Measurements from ENCODE around the gene CAB39L. TPM values are rescaled to one million over a fixed set of nuclear protein-coding genes. Genes with fewer than 3 reads are reported as not detected.

Gene CAB39L
- total and polyA plus RNA-seq, 4 donors = 1.8 to 5.1 (median 2.1) TPM

GRCh38 chr13:49450105-49450819 lies 6.4 kb upstream of the CAB39L start:
- H3K27me3 ChIP-seq (ENCODE audit: control insufficient read depth in 4 of 4, insufficient read depth in 4 of 4, low read length in 3 of 4) = no peaks in the 10 kb centered on the region
- DNase-seq (ENCODE audit: low spot score) = no peak
- no peak overlapping the region for H3K27ac ChIP-seq (ENCODE audit: low read depth in 1 of 2, low read length in 2 of 2)
- no peaks in the 10 kb centered on the region for H3K36me3 ChIP-seq (ENCODE audit: control insufficient read depth in 4 of 4, insufficient read depth in 3 of 4, low read depth in 1 of 4, low read length in 3 of 4)
- 90% methylated on average over 3 of the region's 3 CpGs for WGBS
- H3K9ac ChIP-seq (ENCODE audit: low read depth in 1 of 2, low read length in 2 of 2) = no peak overlapping the region
- peaks cover 0 to 19% (median 2%) of the 10 kb centered on the region in 4 donors for H3K4me1 ChIP-seq (ENCODE audit: control insufficient read depth in 4 of 4, insufficient read depth in 4 of 4, low read length in 3 of 4)
- no peak overlapping the region for H3K4me3 ChIP-seq (ENCODE audit: low read depth in 1 of 3, low read length in 3 of 3)
- TF ChIP-seq EGR1 (IDR thresholded peaks at IDR 0.05; ENCODE audit: low read depth in 2 of 2) (no peak), YY1 (IDR thresholded peaks at IDR 0.05) (no peak), JUND (IDR thresholded peaks at IDR 0.05) (no peak), ATF3 (IDR thresholded peaks at IDR 0.05) (no peak)
- H3K9me3 ChIP-seq (ENCODE audit: control insufficient read depth in 4 of 4, low read length in 3 of 4) = no peaks in the 10 kb centered on the region

GRCh38 chr13:49448753-49449152 lies 4.9 kb upstream of the CAB39L start:
- Histone ChIP-seq H3K4me1 (ENCODE audit: control insufficient read depth in 4 of 4, insufficient read depth in 4 of 4, low read length in 3 of 4) (peaks cover 0 to 27% (median 4%) of the 10 kb centered on the region in 4 donors), H3K27ac (ENCODE audit: low read depth in 1 of 2, low read length in 2 of 2) (no peak overlapping the region), H3K9ac (ENCODE audit: low read depth in 1 of 2, low read length in 2 of 2) (no peak overlapping the region), H3K36me3 (ENCODE audit: control insufficient read depth in 4 of 4, insufficient read depth in 3 of 4, low read depth in 1 of 4, low read length in 3 of 4) (no peaks in the 10 kb centered on the region), H3K9me3 (ENCODE audit: control insufficient read depth in 4 of 4, low read length in 3 of 4) (no peaks in the 10 kb centered on the region), H3K27me3 (ENCODE audit: control insufficient read depth in 4 of 4, insufficient read depth in 4 of 4, low read length in 3 of 4) (no peaks in the 10 kb centered on the region), H3K4me3 (ENCODE audit: low read depth in 1 of 3, low read length in 3 of 3) (no peak overlapping the region)
- no peak for TF ChIP-seq EGR1 (IDR thresholded peaks at IDR 0.05; ENCODE audit: low read depth in 2 of 2)
- TF ChIP-seq YY1 (IDR thresholded peaks at IDR 0.05) = no peak
- no peak for TF ChIP-seq MAX (IDR thresholded peaks at IDR 0.05)
- no peak for TF ChIP-seq SP1 (IDR thresholded peaks at IDR 0.05)
- no peak for TF ChIP-seq FOXA2 (IDR thresholded peaks at IDR 0.05)
- TF ChIP-seq TAF1 (conservative IDR thresholded peaks at IDR 0.05) = no peak
- no peak for TF ChIP-seq ATF3 (IDR thresholded peaks at IDR 0.05)
- no peak for TF ChIP-seq REST (IDR thresholded peaks at IDR 0.05)
- TF ChIP-seq RAD21 (IDR thresholded peaks at IDR 0.05) = no peak
- TF ChIP-seq HNF4G (IDR thresholded peaks at IDR 0.05) = no peak
- no peak for TF ChIP-seq ZBTB33 (IDR thresholded peaks at IDR 0.05)
- TF ChIP-seq CTCF (IDR thresholded peaks at IDR 0.05; ENCODE audit: low read depth, low read length, missing input control) = no peak
- 97% methylated on average over 2 of the region's 2 CpGs for WGBS
- no peak for DNase-seq (ENCODE audit: low spot score)

Measured in liver (tissue), 9 donors.